ENCODE results near the gene ZBTB7B.
A peak's percentile ranks its signal among the peaks of the same experiment; 100 is the strongest.

The ZBTB7B gene

DNA sequence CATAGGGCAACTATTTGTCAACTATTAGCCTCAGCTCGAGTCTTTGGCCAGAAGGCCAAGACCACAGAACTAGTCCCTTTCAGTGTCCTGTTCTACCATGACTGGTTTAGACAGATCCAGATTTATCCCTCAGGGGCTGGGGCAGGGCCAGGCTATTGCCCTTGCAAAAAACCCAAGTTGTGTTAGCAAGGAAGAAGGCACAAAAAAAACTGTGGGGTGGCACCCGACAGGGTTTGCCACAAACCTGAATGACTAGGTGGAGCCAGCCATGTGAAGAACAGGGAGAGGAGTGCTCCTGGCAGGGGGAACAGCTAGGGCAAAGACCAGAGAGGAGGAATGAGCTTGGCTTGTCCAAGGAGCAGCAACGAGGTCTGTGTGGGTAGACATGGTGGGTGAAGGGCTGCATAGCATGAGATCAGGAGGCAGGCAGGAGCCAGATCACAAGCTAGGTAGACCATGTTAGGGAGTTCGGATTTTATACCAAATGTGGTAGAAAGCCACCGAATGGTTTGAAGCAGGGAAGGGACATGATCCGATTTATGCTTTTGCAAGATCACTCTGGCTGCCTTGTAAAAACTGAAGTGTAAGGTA, 35.3 kb downstream of the ZBTB7B start:
- DNase-seq (ENCODE audit: low read depth) = no peak
- H3K4me3 ChIP-seq (ENCODE audit: low read length) = no peak overlapping the region
- TF ChIP-seq, protein P1, sequence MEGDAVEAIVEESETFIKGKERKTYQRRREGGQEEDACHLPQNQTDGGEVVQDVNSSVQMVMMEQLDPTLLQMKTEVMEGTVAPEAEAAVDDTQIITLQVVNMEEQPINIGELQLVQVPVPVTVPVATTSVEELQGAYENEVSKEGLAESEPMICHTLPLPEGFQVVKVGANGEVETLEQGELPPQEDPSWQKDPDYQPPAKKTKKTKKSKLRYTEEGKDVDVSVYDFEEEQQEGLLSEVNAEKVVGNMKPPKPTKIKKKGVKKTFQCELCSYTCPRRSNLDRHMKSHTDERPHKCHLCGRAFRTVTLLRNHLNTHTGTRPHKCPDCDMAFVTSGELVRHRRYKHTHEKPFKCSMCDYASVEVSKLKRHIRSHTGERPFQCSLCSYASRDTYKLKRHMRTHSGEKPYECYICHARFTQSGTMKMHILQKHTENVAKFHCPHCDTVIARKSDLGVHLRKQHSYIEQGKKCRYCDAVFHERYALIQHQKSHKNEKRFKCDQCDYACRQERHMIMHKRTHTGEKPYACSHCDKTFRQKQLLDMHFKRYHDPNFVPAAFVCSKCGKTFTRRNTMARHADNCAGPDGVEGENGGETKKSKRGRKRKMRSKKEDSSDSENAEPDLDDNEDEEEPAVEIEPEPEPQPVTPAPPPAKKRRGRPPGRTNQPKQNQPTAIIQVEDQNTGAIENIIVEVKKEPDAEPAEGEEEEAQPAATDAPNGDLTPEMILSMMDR (conservative IDR thresholded peaks at IDR 0.05; ENCODE audit: low read length) = no peak

DNA sequence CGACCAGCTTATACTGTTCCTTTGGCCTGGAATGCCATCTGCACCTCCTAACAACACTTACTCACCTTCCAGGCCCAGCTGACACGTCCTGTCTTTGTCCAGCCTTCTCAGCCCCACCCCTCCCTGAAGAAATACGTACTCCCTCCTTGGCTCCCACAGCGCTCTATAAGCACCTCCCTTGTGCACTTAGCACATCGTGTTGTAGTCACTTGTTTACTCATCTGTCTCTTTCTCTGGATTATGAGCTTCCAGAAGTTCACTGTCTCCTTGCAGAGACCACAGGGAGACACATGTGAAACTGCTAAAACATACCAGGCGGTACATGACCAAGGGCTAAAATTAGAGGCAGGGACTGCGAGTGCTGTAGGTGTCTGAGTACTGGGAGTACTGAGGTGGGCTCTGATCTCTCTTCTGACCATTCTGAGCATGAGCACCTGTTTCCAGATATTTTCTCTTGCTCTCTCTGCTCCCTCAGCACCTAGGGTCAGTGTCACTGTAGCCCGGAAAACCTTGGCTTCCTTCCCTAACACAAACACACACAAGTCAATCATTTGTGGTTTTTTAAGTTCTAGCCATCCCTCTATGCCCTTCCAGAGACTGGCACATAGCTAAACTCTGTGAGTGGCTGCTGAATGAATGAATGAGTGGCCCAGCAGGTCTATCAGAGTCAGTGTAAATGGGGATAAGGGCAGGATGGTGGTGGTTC, 36.2 kb downstream of the ZBTB7B start:
- TF ChIP-seq, protein P1 (conservative IDR thresholded peaks at IDR 0.05; ENCODE audit: low read length) = no peak
- peak; percentile 25 for DNase-seq (ENCODE audit: low read depth)

DNA sequence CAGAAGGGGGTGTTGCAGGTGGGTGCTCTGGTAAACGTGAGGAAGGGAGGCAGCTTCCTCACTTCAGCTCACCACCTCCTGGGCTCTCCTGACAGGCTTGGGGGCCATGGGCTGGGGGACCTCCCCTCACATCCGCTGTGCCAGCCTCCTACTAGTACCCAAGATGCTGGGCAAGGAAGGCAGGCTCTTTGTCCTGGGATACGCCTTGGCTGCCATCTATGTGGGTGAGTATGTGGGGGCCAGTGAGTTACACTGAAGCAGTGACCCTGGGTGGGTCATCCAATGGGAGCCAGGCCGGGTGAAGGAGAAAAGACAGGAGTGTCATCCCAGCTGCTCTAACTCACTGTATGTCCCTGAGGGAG, 36.7 kb downstream of the ZBTB7B start:
- H3K4me3 ChIP-seq (ENCODE audit: low read length) = no peak overlapping the region
- TF ChIP-seq, protein P1 (conservative IDR thresholded peaks at IDR 0.05; ENCODE audit: low read length) = no peak
- DNase-seq (ENCODE audit: low read depth) = no peak

More for the DNA sequence above, 36.2 kb downstream of the ZBTB7B start:
- H3K4me3 ChIP-seq (ENCODE audit: low read length) = no peak overlapping the region

DNA sequence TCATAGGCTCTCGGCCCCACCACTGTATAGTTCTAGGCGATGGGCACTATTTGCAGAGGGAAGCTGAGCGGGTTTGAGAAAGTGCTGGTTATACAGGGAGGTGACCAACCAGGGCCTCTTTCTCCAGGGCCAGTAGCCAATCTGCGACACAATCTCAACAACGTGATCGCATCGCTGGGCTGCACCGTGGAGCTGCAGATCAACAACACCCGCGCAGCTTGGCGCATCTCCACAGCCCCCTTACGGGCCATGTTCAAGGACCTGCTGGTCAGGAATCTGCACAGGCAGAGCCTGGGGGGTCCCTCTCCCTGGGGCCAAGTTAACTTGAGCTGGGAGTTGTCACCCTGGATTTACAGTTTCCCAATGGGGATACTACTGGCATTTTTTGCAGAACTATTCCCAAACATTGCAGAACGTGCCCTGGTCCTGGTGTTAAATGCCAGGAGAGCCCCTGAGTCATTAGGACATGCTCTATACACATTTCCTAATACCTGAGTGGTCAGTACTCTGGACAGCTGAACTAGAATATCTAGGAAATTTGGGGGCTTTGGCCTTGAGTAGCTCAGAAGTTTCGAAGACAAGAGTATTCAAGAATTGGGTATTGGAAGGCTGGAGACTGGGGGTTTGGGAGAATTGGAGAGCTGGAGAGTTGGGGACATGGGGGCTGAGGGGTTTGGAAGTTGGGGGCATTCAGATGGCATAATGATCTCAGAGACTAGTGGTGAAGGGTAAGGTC, 37.9 kb downstream of the ZBTB7B start:
- TF ChIP-seq, protein P1 (conservative IDR thresholded peaks at IDR 0.05; ENCODE audit: low read length) = no peak
- DNase-seq (ENCODE audit: low read depth) = no peak
- no peak overlapping the region for H3K4me3 ChIP-seq (ENCODE audit: low read length)

DNA sequence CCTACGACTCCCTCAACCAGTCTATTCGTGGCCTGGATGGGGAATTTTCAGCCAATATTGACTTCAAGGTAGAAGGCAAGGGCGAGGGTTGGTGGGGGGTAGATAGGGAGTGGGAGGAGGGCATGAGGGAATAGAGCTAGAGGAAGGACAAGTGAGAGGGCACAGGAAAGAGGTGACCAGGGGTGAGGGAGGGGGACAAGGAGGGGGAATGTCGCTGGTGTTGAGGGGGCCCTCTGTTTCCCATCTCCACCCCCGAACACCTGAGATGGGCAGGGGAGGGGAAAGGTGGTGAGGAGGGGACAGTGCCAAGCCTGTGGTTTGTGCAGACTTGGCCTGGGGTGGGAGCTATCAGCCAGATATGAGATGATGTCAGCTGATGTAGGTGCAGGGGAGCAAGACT, 40.2 kb downstream of the ZBTB7B start:
- TF ChIP-seq, protein P1 (conservative IDR thresholded peaks at IDR 0.05; ENCODE audit: low read length) = no peak
- DNase-seq (ENCODE audit: low read depth) = no peak
- no peak overlapping the region for H3K4me3 ChIP-seq (ENCODE audit: low read length)

DNA sequence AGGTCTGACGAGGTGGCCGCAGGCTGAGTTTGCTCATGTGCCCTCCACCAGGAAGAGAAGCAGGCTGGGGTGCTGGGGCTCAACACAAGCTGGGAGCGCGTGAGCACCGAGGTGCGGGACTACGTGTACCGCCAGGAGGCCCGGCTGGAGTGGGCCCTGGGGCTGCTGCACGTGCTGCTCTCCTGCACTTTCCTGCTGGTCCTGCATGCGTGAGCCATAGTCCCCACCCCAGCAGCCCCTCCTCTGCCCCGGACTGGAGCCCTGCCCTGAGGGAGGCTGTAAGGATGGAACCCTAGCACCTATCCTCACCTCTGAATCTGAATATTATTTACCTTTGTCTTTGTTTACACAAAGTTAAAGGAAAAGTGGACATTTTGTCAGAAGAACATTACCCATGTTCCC, 40.7 kb downstream of the ZBTB7B start:
- no peak overlapping the region for H3K4me3 ChIP-seq (ENCODE audit: low read length)
- TF ChIP-seq, protein P1 (conservative IDR thresholded peaks at IDR 0.05; ENCODE audit: low read length) = no peak
- DNase-seq (ENCODE audit: low read depth) = no peak

Data from AG10803 (cell line).